HG03378 (cell line): ENCODE measurements around the gene NDUFAF5.

Experiments used
- ATAC-seq: cut with Tn5 transposase; IDR thresholded peaks from one replicate; pipeline ENCODE4 v1.9.1; 2021; ENCODE audit warnings: mild to moderate bottlenecking, moderate library complexity; ENCODE audit not compliant: unreplicated experiment

The NDUFAF5 gene

GRCh38 chr20:13819885-13820645 lies 35.2 kb downstream of the NDUFAF5 start:
- ATAC-seq = peak; percentile 89

- no peak for ATAC-seq
Observed at GRCh38 chr20:13821876-13822275, 37.0 kb downstream of the NDUFAF5 start.

GRCh38 chr20:13822459-13822858 lies 37.6 kb downstream of the NDUFAF5 start:
- no peak for ATAC-seq

- no peak for ATAC-seq
Observed at GRCh38 chr20:13824459-13824858, 39.6 kb downstream of the NDUFAF5 start.

GRCh38 chr20:13825465-13825864 lies 40.6 kb downstream of the NDUFAF5 start:
- no peak for ATAC-seq

GRCh38 chr20:13831476-13831875 lies 46.6 kb downstream of the NDUFAF5 start:
- ATAC-seq = no peak

- no peak for ATAC-seq
Observed at GRCh38 chr20:13838664-13839063, 53.8 kb downstream of the NDUFAF5 start.

- ATAC-seq = no peak
Observed at GRCh38 chr20:13839421-13840092, 54.7 kb downstream of the NDUFAF5 start.

GRCh38 chr20:13840093-13840465 lies 55.3 kb downstream of the NDUFAF5 start:
- no peak for ATAC-seq

GRCh38 chr20:13841206-13841605 lies 56.4 kb downstream of the NDUFAF5 start:
- no peak for ATAC-seq

GRCh38 chr20:13844296-13844695 lies 59.5 kb downstream of the NDUFAF5 start:
- ATAC-seq = no peak

- no peak for ATAC-seq
Observed at GRCh38 chr20:13851279-13851678, 66.5 kb downstream of the NDUFAF5 start.

GRCh38 chr20:13852306-13852705 lies 67.5 kb downstream of the NDUFAF5 start:
- no peak for ATAC-seq

- no peak for ATAC-seq
Observed at GRCh38 chr20:13855613-13856012, 70.8 kb downstream of the NDUFAF5 start.

- no peak for ATAC-seq
Observed at GRCh38 chr20:13856354-13856753, 71.5 kb downstream of the NDUFAF5 start.

- no peak for ATAC-seq
Observed at GRCh38 chr20:13857304-13857703, 72.5 kb downstream of the NDUFAF5 start.

- no peak for ATAC-seq
Observed at GRCh38 chr20:13857961-13858360, 73.1 kb downstream of the NDUFAF5 start.

- ATAC-seq = no peak
Observed at GRCh38 chr20:13858439-13858838, 73.6 kb downstream of the NDUFAF5 start.

- ATAC-seq = no peak
Observed at GRCh38 chr20:13858871-13859270, 74.0 kb downstream of the NDUFAF5 start.

- no peak for ATAC-seq
Observed at GRCh38 chr20:13862245-13862644, 77.4 kb downstream of the NDUFAF5 start.

GRCh38 chr20:13863244-13863643 lies 78.4 kb downstream of the NDUFAF5 start:
- ATAC-seq = no peak

- ATAC-seq = no peak
Observed at GRCh38 chr20:13865156-13865555, 80.3 kb downstream of the NDUFAF5 start.
